ENCODE measurements around the gene KCNQ1. TPM values are rescaled to one million over a fixed set of nuclear protein-coding genes. Genes with fewer than 3 reads are reported as not detected.

The KCNQ1 gene
- total RNA-seq, 3 donors from 2014 or later (not counting 1 experiment from before 2014, with no cell fraction given): 1.9 to 7.8 (median 3.3) TPM

GRCh38 chr11:2404735-2405196, 40.0 kb upstream of the KCNQ1 start:
- H3K9me3 Mint-ChIP-seq: no peaks in the 10 kb centered on the region
- ATAC-seq (no peak), DNase-seq (no peak)
- H3K27me3 Mint-ChIP-seq (ENCODE audit: low read depth in 2 of 2): no peaks in the 10 kb centered on the region
- H3K27me3 ChIP-seq (ENCODE audit: control insufficient read depth, insufficient read depth, low read length): no peaks in the 10 kb centered on the region
- peaks cover 17% of the 10 kb centered on the region for H3K4me1 ChIP-seq (ENCODE audit: control insufficient read depth, insufficient read depth, low read length)
- no peaks in the 10 kb centered on the region for H3K9me3 ChIP-seq (ENCODE audit: control insufficient read depth, insufficient read depth, low read length)
- peaks cover 20% of the 10 kb centered on the region for H3K36me3 ChIP-seq (ENCODE audit: control insufficient read depth, insufficient read depth, low read length)
- 84% methylated on average over 12 of the region's 12 CpGs for WGBS (ENCODE audit: insufficient coverage)
- H3K4me3 ChIP-seq (ENCODE audit: low read length): no peak overlapping the region
- TF ChIP-seq CTCF (IDR thresholded peaks at IDR 0.05): no peak
- H3K27ac Mint-ChIP-seq: no peak overlapping the region
- intact Hi-C loops (cut with micrococcal nuclease): no loop called here
- no peak overlapping the region for H3K4me3 Mint-ChIP-seq
- peaks cover 12% of the 10 kb centered on the region in 2 donors for H3K4me1 Mint-ChIP-seq
- no peak overlapping the region for H3K27ac ChIP-seq (ENCODE audit: low read length)
- no peaks in the 10 kb centered on the region for H3K36me3 Mint-ChIP-seq

GRCh38 chr11:2406451-2406850, 38.4 kb upstream of the KCNQ1 start:
- DNase-seq: no peak
- Mint-ChIP-seq H3K4me3 (no peak overlapping the region), H3K27me3 (ENCODE audit: low read depth in 2 of 2) (no peaks in the 10 kb centered on the region), H3K9me3 (no peaks in the 10 kb centered on the region), H3K4me1 (peaks cover 2 to 3% of the 10 kb centered on the region in 2 donors), H3K27ac (no peak overlapping the region), H3K36me3 (no peaks in the 10 kb centered on the region)
- WGBS (ENCODE audit: insufficient coverage): 90% methylated on average over 14 of the region's 14 CpGs
- intact Hi-C loops (cut with micrococcal nuclease): no loop called here
- ATAC-seq: no peak
- no peak for TF ChIP-seq CTCF (IDR thresholded peaks at IDR 0.05)
- peaks cover 9% of the 10 kb centered on the region for H3K4me1 ChIP-seq (ENCODE audit: control insufficient read depth, insufficient read depth, low read length)
- H3K36me3 ChIP-seq (ENCODE audit: control insufficient read depth, insufficient read depth, low read length): peaks cover 20% of the 10 kb centered on the region
- H3K27me3 ChIP-seq (ENCODE audit: control insufficient read depth, insufficient read depth, low read length): no peaks in the 10 kb centered on the region
- H3K27ac ChIP-seq (ENCODE audit: low read length): no peak overlapping the region
- H3K9me3 ChIP-seq (ENCODE audit: control insufficient read depth, insufficient read depth, low read length): no peaks in the 10 kb centered on the region
- H3K4me3 ChIP-seq (ENCODE audit: low read length): no peak overlapping the region

GRCh38 chr11:2406878-2407410, 37.9 kb upstream of the KCNQ1 start:
- no peak for TF ChIP-seq CTCF (IDR thresholded peaks at IDR 0.05)
- 87% methylated on average over 24 of the region's 24 CpGs for WGBS (ENCODE audit: insufficient coverage)
- no peaks in the 10 kb centered on the region for H3K9me3 ChIP-seq (ENCODE audit: control insufficient read depth, insufficient read depth, low read length)
- peaks cover 4% of the 10 kb centered on the region for H3K4me1 ChIP-seq (ENCODE audit: control insufficient read depth, insufficient read depth, low read length)
- no peaks in the 10 kb centered on the region for H3K27me3 Mint-ChIP-seq (ENCODE audit: low read depth in 2 of 2)
- no peak for ATAC-seq
- H3K27ac Mint-ChIP-seq: no peak overlapping the region
- H3K4me3 ChIP-seq (ENCODE audit: low read length): no peak overlapping the region
- peaks cover 20% of the 10 kb centered on the region for H3K36me3 ChIP-seq (ENCODE audit: control insufficient read depth, insufficient read depth, low read length)
- H3K4me3 Mint-ChIP-seq: no peak overlapping the region
- no peaks in the 10 kb centered on the region for H3K9me3 Mint-ChIP-seq
- no peaks in the 10 kb centered on the region for H3K36me3 Mint-ChIP-seq
- no peak for DNase-seq
- intact Hi-C loops (cut with micrococcal nuclease): no loop called here
- no peaks in the 10 kb centered on the region for H3K27me3 ChIP-seq (ENCODE audit: control insufficient read depth, insufficient read depth, low read length)
- H3K27ac ChIP-seq (ENCODE audit: low read length): no peak overlapping the region
- H3K4me1 Mint-ChIP-seq: no peaks in the 10 kb centered on the region

- H3K9me3 ChIP-seq (ENCODE audit: control insufficient read depth, insufficient read depth, low read length): no peaks in the 10 kb centered on the region
- TF ChIP-seq CTCF (IDR thresholded peaks at IDR 0.05): no peak
- H3K36me3 ChIP-seq (ENCODE audit: control insufficient read depth, insufficient read depth, low read length): peaks cover 5% of the 10 kb centered on the region
- 90% methylated on average over 8 of the region's 11 CpGs for WGBS (ENCODE audit: insufficient coverage)
- H3K4me1 Mint-ChIP-seq: no peaks in the 10 kb centered on the region
- no peaks in the 10 kb centered on the region for H3K36me3 Mint-ChIP-seq
- ATAC-seq (no peak), DNase-seq (no peak)
- H3K4me1 ChIP-seq (ENCODE audit: control insufficient read depth, insufficient read depth, low read length): no peaks in the 10 kb centered on the region
- no peak overlapping the region for H3K4me3 ChIP-seq (ENCODE audit: low read length)
- no peak overlapping the region for H3K4me3 Mint-ChIP-seq
- H3K27me3 Mint-ChIP-seq (ENCODE audit: low read depth in 2 of 2): no peaks in the 10 kb centered on the region
- intact Hi-C loops (cut with micrococcal nuclease): no loop called here
- no peaks in the 10 kb centered on the region for H3K9me3 Mint-ChIP-seq
- H3K27me3 ChIP-seq (ENCODE audit: control insufficient read depth, insufficient read depth, low read length): no peaks in the 10 kb centered on the region
- no peak overlapping the region for H3K27ac Mint-ChIP-seq
- no peak overlapping the region for H3K27ac ChIP-seq (ENCODE audit: low read length)
Observed at GRCh38 chr11:2408671-2409070, 36.1 kb upstream of the KCNQ1 start.
